ENCODE data around the gene RAI1.

Gene RAI1

DNA sequence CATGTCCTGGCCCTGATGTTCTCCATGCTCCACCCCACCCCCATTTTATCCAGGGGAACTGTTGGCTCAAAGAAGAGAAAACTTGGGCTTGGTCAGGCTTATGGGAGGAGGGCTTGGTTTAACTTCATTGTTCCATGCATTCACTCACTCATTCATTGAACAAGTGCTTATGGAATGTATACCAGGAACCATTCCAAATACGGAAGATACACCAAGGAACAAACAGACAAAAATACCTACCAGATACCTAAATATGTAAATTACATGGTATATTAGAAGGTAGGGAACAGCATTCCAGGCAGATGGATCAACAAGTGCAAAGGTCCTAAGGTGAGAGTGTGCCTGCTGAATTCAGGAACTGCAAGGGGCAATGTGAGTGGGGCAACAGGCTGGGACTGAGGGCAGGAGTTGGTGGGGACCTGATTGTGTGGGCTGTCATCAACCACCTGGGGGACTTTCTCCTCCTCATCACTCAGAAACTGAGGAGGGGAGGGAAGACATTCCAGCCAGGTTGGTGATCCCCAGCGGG, 39.9 kb downstream of the RAI1 start:
- no peak for DNase-seq

DNA sequence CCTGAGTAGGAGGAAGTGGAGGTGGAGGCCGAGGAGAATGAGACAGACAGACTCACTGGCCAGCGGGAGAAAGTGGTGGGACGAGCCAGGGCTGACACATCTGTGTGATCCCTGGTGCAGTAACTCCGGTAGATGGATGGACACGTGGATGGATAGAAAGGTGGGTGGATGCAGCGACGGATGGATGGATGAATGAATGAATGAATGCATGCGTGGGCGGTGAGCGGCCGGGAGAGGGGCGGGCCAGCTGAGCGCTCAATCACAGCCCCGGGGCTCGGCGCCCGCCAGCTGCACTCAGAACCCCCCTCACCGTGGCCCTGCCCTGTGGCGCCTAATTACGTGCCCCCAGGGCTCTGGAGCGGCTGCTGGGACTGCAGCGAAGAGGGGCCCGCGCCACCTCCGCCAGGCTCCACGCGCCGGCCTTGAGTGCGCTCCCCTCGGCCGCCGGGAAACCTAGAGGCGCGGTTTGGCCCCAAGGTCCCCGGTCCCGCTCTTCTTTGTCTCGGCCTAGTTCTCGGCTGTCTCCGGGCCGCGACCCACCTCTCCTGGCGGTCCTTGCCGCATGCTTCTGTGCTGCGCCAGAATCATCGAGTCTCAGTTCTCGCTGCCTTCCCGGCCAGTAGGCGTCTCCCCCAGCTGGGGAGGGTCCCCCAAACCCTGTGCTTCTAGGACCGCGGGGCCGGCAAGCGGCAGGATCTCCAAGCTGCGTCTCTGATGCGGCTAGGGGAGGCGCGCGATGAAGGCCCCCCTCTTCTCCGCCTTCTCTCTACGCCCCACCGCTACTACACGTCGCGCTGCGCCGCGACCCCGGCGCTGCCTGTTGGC, 41.0 kb downstream of the RAI1 start:
- no peak for DNase-seq

DNA sequence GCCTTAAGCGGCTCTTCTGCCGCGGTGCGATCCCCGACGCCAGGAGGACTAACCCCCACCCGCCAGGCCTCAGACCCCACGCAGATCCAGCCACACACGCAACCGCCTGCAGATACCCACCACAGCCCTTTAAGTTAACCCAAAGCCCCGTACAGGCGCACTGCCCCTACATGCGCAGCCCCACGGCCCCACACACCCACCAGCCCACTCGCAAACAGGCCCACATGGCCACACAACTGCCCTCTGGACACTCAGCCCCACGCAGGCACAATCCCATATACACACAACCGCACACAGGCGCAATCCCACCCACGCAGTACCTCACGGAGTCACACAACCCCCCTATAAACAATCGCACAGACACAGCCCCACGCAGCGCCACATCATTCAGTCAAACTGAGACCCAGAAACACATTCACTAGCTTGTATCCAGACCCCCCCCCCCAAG, 41.7 kb downstream of the RAI1 start:
- DNase-seq: no peak

DNA sequence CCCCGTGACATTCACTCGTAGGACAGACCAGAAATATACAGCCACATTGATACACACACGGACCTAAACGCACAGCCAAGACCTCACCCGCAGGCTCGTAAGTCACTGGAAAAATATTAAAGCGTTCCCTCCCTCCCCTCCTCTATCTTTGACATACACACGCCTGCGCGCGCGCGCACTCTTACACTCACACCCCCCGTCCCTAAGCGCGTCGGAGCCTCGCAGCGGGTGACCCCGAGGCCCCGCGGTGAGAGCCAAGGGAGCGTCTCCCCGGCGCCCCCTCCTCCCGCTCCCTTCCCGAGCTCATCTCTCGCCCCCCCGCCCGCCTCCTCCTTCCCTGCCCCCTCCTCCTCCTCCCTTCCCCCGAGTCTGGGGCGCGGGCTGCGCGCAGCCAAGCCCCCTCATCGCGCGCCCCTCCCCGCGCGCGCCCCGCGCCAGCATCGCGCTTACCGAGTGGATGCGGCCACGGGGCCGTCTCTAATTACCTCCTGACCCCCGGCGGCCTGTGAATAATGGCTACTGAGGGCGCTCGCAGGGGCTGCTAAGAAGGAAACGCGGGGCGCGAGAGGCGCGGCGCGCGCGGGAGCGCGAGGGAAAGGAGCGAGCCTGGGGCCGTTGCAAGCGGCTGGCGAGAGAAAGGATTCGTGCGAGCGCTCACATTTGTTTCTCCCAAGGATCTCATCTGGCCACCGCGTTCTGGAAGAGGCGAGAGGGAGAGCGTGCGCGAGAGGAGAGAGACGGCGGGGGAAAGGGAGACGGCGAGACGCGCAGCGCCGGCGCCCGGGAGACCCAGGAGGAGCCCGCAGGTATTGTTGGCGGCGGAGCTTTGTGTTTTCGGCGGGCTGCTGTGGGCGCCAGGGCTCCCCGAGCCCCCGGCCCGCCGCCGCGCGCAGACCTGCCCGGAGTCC, 42.4 kb downstream of the RAI1 start:
- DNase-seq: peak; percentile 17

DNA sequence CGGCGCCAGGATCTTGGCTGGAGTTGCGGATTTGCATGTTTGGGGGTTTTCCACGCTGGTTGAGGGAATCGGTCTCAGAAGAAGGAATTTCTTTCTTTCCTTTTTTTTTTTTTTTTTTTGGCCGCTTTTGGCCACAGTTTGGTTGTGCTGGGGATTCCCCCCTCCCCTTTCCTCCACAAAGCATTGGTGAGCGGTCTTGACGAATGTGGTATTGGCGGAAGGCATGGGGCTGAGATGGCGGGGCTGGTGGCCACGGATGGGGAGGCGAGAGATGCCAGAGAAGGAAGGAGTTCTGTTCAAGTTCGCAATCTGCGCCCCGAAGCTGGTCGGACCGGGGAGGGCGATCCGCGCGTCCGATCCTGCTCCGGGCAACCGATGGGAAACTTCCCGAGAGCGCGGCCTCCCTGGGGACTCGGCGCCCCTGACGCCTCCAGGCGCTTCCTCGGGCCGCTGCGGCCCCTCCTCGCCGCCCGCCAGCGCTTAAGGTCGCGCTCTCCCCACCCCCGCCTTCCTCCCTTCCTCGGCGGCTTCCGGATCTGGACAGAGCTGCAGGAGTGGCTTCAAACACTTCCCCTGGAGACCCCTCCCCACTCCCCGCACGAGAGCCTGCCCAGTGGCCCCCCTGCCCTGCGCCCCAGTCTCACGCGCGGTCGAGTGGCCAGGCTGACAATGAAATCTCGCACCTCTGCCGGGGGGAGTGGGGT, 43.2 kb downstream of the RAI1 start:
- peak; percentile 16 for DNase-seq

DNA sequence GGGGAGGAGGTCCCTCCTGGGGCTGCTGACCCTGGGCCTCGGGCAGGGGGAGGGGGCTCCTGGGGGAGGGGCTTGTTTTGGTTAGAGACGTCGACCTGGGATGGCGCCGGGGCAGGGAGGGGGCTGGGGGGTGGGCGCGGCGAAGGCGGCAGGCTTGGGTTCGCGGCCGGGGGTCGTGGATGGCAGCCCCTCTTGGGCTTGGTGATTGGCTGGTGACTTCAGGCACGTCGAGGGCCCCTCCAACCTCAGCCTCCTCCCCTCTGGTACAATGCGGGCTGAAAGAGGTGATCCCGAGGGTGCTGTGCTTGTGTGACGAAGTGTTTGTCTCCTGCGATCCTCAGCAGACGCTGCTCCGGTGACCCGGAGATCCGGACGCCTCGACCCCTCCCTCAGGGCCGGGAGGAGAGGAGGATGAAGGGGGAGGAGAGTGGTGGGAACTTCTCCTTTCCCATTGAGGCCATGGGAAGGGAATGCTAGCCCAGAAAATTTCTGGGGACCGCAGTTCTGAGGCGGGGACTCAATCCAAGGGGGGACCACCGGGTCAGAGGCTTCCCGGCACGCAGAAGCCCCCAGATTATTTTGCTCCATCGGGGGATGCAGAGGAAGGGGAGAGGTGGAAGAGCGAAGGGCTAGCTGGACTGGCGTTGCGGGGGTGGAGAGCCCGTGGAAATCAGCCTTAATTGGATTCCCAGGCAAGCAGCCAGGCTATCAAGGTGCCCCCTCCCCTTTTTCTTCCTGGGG, 43.9 kb downstream of the RAI1 start:
- no peak for DNase-seq

DNA sequence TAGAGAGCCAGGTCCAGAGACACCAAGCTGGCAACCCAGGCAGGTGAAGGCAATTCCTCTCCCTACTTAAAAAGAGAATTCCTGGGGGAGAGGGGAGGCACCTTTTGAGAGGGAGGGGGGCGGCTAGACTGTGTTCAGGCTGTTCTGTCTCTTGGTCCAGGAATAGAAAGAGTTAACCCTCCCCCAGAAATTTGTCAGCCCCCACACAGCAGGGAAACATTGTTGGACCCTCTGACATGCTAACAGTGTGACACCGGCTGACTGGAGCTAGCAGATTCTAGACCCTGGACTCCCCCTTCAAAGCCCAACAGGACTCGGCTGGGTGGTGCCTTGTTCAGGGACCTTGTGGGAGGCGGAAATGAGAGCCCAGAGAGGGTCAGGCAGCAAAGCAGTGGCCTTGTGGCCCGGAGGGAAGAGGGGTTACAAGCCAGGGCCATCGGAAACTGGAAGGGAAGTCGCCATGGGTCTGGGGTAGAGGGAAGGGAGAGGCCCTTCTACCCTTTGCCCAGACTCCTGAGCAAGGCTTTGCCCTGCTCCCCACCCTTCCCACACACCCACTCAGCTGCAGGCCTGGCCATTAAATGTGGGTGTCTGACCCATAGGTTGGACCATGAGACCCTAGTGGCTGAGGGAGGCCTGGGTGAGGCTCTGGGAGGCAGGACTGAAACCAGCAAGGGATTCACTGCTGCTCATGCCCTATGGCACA, 44.6 kb downstream of the RAI1 start:
- no peak for DNase-seq

DNA sequence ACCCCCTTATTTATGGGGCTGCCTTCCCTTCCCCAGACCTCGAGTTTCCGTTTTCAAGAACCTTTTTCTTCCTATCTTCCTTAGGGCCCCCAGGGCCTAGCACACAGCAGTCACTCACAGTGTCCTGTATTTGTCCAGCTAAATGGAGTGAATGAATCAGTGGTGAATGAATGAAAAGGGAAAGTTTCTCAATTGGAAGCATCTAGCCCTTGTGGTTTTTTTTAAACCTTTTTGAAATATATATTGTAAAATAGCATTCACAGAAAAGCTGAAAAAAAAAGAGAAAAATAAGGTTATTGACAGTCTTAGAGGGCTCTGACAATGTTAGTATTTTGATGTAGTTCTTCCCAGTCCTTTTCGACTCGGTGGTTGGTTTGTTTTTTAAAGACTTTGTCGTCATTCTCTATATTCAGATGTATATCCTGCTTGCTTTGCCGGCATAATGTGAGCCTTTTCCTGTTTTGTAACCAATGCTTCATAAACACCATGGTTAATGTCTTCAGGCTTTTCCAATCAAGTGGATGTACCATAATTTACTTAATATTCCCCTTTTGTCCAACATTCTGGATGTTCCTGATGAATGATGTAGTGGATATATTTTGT, 45.3 kb downstream of the RAI1 start:
- no peak for DNase-seq

DNA sequence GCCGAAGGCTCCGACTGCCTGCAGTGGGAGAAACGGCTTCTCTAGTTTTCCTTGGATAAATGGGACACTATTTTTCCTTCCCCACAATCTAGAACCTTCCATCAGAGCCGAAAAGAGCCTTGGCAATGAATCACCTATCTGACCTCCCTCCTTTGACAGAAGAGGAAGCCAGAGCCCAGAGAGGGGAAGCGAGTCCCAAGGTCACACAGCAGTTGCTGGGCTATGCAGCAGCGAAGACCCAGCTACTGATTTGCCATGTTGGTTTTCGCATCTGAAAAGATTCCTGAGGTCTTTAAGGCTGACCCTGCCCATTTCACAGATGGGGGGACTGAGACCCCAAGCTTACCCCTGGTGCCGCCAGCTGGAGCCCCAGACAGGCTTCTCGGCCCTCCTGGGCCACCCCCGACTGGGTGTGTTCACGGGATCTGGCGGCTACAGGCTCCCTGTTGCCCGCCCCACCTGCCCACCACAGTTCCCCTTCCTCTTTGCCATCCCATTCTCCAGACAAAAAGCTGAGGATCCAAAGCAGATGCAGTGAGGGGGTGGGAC, 45.9 kb downstream of the RAI1 start:
- DNase-seq: no peak

DNA sequence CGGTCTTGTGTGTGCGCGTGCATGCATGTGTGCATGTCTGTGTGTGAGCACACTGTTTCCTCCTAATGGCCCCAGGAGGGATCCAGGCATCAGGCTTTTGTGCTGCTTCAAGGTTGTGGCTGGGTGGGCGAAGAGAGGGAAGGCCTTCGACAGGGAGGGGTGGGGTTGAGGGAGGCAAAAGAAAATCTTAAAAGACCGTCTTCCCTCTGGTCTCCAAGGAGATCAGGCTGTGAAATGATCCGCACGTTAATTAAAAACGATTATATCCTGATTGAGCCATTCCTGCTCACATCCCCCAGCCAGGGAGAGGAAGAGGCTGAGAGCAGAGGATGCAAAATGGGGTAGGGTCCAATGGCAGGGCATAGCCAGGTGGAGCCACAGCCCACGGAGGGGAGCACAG, 46.9 kb downstream of the RAI1 start:
- DNase-seq: no peak

DNA sequence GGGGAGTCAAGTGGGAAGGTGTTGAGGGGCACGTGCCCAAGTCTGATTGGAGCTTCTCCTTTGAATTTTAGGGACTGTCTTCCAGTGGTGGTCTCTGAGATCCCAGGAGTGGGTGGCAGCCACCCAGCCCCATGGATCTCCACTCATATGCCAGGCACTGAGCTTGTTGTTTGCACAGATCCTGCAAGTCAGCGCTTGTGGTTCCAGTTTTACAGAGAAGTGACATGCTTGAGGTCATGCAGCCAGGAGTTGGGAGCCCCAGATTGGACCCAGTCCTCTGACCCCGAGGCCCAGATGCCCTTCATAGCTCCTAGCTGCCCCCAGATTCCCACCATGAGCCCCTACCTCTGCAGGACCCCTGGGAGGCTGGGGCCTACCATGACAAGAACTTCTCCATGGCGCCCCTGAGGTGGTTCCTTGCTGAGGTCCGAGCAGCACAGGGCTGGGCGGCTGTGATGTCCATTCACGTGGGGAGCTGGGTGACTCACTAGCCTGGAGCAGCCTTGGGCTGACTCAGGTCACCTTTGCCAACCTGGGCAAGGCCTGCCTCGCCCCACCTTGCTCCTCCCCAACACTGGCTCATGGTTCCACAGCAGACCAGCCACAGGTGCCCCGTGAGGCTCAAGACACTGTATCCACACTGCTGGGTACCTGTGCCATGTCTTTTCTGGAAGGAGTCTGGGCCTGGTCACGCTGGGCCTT, 47.4 kb downstream of the RAI1 start:
- no peak for DNase-seq

DNA sequence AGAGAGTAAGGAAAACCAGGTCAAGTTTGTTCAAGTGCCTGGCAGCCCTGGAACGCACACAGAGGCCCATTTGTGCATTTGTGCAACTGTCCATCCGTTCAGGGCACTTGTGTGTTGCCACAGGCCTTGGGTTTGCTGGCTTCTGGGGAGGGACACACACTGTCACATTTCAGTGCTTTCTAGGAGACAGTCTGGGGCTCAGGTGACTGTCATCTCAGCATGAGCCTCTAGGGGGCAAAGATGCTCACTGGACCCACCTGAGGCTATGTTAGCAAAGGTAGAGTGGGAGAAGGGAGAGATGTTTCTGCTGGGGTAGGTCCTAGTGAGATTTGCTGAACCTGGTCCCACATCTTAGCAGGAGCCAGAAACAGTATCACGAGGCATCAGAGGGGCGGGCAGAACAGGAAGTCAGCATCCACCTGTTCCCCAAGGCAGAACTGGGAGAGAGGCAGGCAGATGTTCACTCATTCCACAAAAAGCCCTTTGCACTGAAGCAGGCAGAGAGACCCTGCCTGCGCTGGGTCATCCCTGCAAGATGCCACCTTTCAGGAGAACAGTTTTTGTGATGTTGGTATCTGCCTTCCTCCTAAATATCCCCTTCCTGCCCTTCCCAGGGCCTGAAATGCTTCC, 48.5 kb downstream of the RAI1 start:
- peak; percentile 58 for DNase-seq

DNA sequence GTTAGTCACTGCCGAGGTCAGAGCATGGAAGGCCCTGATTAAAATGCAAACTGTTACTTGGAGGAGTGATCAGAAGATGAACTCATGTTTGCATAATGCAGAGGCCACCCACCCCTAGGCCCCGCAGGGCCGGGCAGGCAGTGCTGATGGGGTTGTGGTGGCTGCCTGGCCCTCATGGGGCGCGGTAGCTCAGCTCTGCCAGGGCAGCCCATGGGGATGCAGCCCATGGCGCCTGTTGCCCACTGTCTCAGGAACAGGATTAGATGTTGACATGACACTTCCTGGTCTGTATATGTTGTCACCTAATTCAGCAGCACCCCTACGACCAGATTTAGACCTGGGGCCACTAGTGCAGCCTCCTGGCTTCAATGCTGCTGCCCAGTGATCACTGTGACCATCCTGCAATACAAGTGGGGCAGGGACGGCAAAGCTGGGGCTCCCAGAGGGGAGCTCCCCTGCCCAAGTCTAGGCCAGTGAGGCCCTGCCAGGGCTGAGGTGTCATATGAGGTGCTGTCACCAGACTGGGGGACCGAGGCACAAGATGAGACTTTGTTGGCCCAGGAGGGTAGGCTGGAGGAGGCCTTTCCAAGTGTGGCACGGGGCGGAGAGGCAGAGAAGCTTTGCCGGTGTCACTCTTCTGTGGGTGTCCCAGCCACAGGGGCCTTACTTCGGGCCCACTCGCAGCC, 49.1 kb downstream of the RAI1 start:
- no peak for DNase-seq

DNA sequence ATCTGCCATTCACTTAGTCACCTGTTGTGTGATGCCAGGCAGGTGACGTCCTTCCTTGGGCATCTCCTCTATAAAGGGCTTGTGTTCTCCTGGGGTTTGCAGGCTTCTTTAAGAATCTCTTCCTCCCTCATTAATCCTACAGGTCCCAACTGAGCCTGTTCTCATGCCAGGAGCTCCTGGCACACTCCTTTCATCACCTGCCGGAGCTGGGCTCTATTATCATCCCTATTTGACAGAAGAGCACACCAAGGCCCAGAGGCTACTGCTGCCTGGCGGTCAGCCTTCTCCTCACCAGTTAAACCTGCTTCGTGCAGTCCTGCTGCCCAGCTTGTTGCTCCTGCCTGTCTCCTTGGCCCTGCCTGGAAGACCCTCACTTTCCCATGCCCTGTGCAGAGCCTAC, 51.2 kb downstream of the RAI1 start:
- DNase-seq: no peak

DNA sequence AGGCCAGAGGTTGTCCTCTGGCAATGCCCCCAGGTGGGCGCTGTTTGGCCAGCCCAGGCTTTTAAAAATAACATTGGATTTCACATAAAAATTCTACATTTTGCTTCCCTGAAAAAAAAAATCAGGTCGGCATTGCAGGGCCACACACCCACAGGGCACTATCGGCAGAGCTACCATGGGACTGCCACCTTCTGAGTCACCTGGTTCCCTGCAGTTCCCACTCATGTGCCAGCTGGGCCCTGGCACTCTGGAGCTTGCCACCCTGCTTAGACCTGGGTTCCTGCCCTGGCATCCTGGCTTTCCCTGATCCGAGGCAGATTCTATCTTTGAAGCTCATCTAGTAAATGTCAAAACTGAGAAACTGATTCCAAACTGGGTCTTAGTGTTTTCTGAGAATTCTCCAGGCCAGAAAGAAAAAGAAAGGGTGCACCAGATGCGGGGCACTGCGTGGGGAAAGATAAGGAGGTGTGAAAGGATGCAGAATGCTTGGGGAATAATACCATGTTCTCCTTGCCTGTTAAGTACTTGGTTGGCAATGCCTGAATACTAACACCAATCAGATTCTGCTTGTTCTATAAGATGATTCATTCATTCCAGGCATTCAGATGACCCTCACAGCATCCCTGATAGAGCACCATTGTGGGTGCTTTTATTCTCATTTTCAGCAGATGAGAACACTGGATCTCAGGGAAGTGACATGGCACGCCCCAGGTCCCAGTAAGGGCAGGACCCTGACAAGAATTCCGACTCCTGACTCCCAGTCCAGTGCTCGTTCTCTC, 51.8 kb downstream of the RAI1 start:
- DNase-seq: no peak

DNA sequence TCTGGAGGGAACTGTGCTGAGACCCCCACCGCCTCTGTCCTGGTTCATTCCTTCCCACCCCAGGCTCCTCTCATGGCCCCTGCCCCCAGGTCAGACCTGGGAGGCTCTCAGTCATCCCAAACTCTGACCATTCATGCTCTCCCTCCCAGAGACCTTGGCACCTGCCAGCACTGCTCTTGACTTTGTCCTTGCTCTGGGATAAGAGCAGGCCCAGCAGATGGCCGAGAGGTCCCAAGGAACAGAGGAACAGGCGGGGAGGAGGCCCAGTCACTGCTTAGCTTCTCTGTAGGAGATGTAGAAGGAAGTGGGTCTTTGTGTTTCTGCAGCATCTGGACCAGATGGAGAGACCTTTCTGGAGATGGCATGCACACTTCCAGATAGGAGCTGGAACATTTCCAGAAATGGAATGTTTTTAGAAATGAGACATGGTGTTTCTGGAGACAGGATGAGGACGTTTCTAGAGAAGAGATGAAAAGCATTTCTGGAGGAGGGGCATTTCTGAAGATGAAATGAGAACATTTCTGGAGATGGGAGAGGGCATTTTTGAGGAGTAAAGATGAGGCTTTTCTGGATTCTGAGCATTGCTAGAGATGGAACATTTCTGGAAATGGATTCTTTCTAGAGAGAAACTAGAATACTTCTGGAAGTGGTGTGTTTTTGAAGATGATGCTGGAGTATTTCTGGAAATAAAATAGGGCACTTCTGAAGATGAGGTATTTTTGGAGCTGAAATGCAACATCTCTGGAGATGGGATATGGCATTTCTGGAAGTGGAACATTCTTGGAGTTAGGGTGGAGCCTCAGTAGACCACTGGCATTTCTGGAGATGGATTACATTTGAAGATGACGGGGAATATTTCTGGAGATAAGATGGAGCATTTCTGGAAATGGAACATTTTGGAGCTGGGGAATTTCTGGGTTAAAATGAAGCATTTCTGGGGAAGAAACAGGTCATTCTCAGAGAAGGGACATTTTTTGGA, 55.2 kb downstream of the RAI1 start:
- DNase-seq: no peak
